CD14-positive monocyte (primary cell): ENCODE measurements around the gene PNKD. TPM values are rescaled to one million over a fixed set of nuclear protein-coding genes. Genes with fewer than 3 reads are reported as not detected.
"Not testable (repeated sequence)": the region's sequence is repeated elsewhere in the genome, so short reads cannot be mapped to it uniquely, and the experiment has no call there.

ENCODE experiments used
- DNase-seq, 3 donors: peaks; one replicate each; pipeline ENCODE4 v3.0.0-alpha.2; 2011 to 2022
- H2AFZ ChIP-seq: 2 replicates; pipeline ENCODE4 v1.6.0; 2012; ENCODE audit warnings: mild to moderate bottlenecking, low read depth, low read length, inconsistent platforms; ENCODE audit not compliant: insufficient read depth, poor library complexity, severe bottlenecking
- H3K27ac ChIP-seq, 2 donors: 1 replicate in 1 of 2; 2 replicates in 1 of 2; pipeline ENCODE4 v1.5.1; 2012 to 2013; ENCODE audit warnings: low read length in 2 of 2, control low read depth in 1 of 2, inconsistent platforms in 1 of 2, low read depth in 1 of 2, mild to moderate bottlenecking in 1 of 2
- H3K27me3 ChIP-seq, 2 donors: one replicate each; pipeline versions ENCODE4 v1.6.0 to v1.6.1; 2011 to 2013; ENCODE audit warnings: low read length in 2 of 2; ENCODE audit not compliant: control insufficient read depth in 2 of 2, insufficient read depth in 2 of 2
- H3K36me3 ChIP-seq, 2 donors: replicated peaks in 1 of 2; 1 replicate in 1 of 2; 2 replicates in 1 of 2; pipeline versions ENCODE4 v1.5.1 to v1.6.1; 2012 to 2013; ENCODE audit warnings: low read length in 2 of 2, control low read depth in 1 of 2, inconsistent platforms in 1 of 2, mild to moderate bottlenecking in 1 of 2; ENCODE audit not compliant: insufficient read depth in 2 of 2, control insufficient read depth in 1 of 2
- H3K4me1 ChIP-seq, 2 donors: 1 replicate in 1 of 2; 2 replicates in 1 of 2; pipeline versions ENCODE4 v1.5.1 to v1.6.1; 2012 to 2013; ENCODE audit warnings: low read length in 2 of 2, control low read depth in 1 of 2, inconsistent platforms in 1 of 2, mild to moderate bottlenecking in 1 of 2, moderate library complexity in 1 of 2; ENCODE audit not compliant: insufficient read depth in 2 of 2, control insufficient read depth in 1 of 2
- H3K4me2 ChIP-seq: replicated peaks from 2 replicates; pipeline ENCODE3; 2012; ENCODE audit warnings: low read length, moderate library complexity, mild to moderate bottlenecking; ENCODE audit not compliant: poor library complexity, severe bottlenecking; ENCODE audit errors: extremely low read depth
- H3K4me3 ChIP-seq, 3 experiments: fragments of 200-600 bp in 1 of 3; sonication (generic) in 1 of 3; replicated peaks in 1 of 3; 1 replicate in 2 of 3; 2 replicates in 1 of 3; pipeline ENCODE4 v1.5.1; 2011 to 2013; ENCODE audit warnings: low read length in 3 of 3, mild to moderate bottlenecking in 3 of 3, control low read depth in 2 of 3, low read depth in 2 of 3, inconsistent platforms in 1 of 3, moderate library complexity in 1 of 3
- H3K79me2 ChIP-seq: 2 replicates; pipeline ENCODE4 v1.6.0; 2012; ENCODE audit warnings: mild to moderate bottlenecking, control low read depth, inconsistent platforms, low read length, moderate library complexity; ENCODE audit not compliant: insufficient read depth
- H3K9ac ChIP-seq: 2 replicates; pipeline ENCODE4 v1.6.0; 2017; ENCODE audit warnings: low read length, mild to moderate bottlenecking; ENCODE audit not compliant: insufficient read depth, poor library complexity, severe bottlenecking
- H3K9me3 ChIP-seq, 2 donors: replicated peaks in 1 of 2; 1 replicate in 1 of 2; 2 replicates in 1 of 2; pipeline versions ENCODE4 v1.5.1 to v1.6.1; 2012 to 2013; ENCODE audit warnings: low read length in 2 of 2, control low read depth in 1 of 2; ENCODE audit not compliant: control insufficient read depth in 1 of 2, insufficient read depth in 1 of 2
- H4K20me1 ChIP-seq: 2 replicates; pipeline ENCODE4 v1.6.0; 2012; ENCODE audit warnings: mild to moderate bottlenecking, low read length, control low read depth, moderate library complexity; ENCODE audit not compliant: insufficient read depth
- H3K27ac Mint-ChIP-seq, 7 donors: one replicate each; pipeline ENCODE4 v1.8.0; 2020; ENCODE audit warnings: mild to moderate bottlenecking in 7 of 7, mixed read lengths in 7 of 7, moderate library complexity in 6 of 7, inconsistent platforms in 2 of 7
- H3K27me3 Mint-ChIP-seq, 3 donors: one replicate each; pipeline ENCODE4 v1.8.0; 2021 to 2022; ENCODE audit warnings: low read depth in 3 of 3, mild to moderate bottlenecking in 3 of 3, mixed read lengths in 3 of 3, moderate library complexity in 3 of 3, inconsistent platforms in 1 of 3
- H3K36me3 Mint-ChIP-seq, 2 donors: one replicate each; pipeline ENCODE4 v1.8.0; 2020; ENCODE audit warnings: mixed read lengths in 2 of 2, inconsistent platforms in 1 of 2, mild to moderate bottlenecking in 1 of 2
- H3K4me1 Mint-ChIP-seq: one replicate; pipeline ENCODE4 v1.8.0; 2020; ENCODE audit warnings: mild to moderate bottlenecking, mixed read lengths
- H3K4me3 Mint-ChIP-seq, 2 donors: one replicate each; pipeline ENCODE4 v1.8.0; 2020; ENCODE audit warnings: mild to moderate bottlenecking in 2 of 2, mixed read lengths in 2 of 2, moderate library complexity in 1 of 2
- H3K9me3 Mint-ChIP-seq, 7 donors: one replicate each; pipeline ENCODE4 v1.8.0; 2020 to 2022; ENCODE audit warnings: mixed read lengths in 7 of 7, mild to moderate bottlenecking in 6 of 7, moderate library complexity in 6 of 7, inconsistent platforms in 2 of 7
- WGBS: methylation state at CpG from one replicate; pipeline ENCODE4 v1.1.5; 2013; ENCODE audit warnings: missing lambda C conversion rate; ENCODE audit not compliant: insufficient coverage; 5-methylcytosine and 5-hydroxymethylcytosine counted together
- intact Hi-C, 2 donors: fragments of 100-400 bp; cut with micrococcal nuclease; formaldehyde crosslinking; loops; one replicate each; pipeline versions ENCODE4 v1.15.0 to v1.15.1; 2023
- polyA plus RNA-seq, 3 donors: library from polyadenylated mRNA; depleted of rRNA in 1 of 3; unstranded in 2 of 3; stranded (reverse) in 1 of 3; fragments of 300-500 nt in 2 of 3; fragments of >200 nt in 1 of 3; fragmentation: Illumina TruSeq in 2 of 3; gene quantifications; 1 replicate in 2 of 3; 2 replicates in 1 of 3; pipeline ENCODE4 v1.2.3, GENCODE V29; 2012 to 2021
- TF ChIP-seq, protein P1 (sequence below): fragments of 200-600 bp; IDR thresholded peaks from one replicate; pipeline ENCODE4 v1.8.0; 2022; ENCODE audit warnings: antibody characterized with exemption, mild to moderate bottlenecking

Gene PNKD
- polyA plus RNA-seq, 3 donors, result 79.8 to 92.0 (median 88.2) TPM

DNA sequence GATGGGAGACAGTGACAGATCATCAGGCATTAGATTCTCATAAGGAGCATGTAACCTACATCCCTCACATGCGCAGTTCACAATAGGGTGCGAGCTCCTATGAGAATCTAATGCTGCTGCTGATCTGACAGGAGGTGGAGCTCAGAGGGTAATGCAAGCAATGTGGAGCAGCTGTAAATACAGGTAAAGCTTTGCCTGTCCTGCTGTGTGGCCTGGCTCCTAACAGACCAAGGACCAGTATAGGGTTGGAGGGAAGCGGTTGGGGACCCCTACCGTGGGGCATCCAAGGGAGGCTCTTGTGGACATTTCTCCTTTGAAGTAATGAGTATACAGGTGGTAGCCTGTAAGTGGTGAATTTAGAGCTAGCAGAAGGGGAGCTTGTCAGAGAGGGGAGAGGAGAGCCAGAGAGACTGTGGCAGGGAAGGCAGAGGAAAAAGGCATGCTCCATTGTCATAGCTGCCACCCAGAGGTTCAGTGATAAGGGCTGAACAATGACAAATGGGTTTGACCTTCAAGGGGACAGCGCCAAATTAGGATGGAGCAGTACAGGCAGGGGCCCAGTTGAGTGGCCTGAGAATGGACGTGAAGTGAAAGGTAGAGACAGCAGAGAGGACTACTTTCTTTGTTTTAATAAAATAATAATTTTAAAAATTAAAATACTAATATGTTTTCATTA lies 37.2 kb downstream of the PNKD start:
- Histone ChIP-seq H4K20me1 (no peaks in the 10 kb centered on the region), H3K4me1 (peaks cover 19 to 32% of the 10 kb centered on the region in 2 donors), H3K9ac (no peak overlapping the region), H3K27me3 (no peaks in the 10 kb centered on the region), H3K36me3 (no peaks in the 10 kb centered on the region), H3K9me3 (no peaks in the 10 kb centered on the region), H3K4me3 (no peak overlapping the region), H3K27ac (no peak overlapping the region), H3K79me2 (no peaks in the 10 kb centered on the region), H3K4me2 (no peak overlapping the region), H2AFZ (no peak overlapping the region)
- H3K4me3 Mint-ChIP-seq, result no peak overlapping the region
- H3K27me3 Mint-ChIP-seq, result peaks cover 0 to 1% (median 0%) of the 10 kb centered on the region in 3 donors
- 98% methylated on average over 4 of the region's 6 CpGs for WGBS
- peaks cover 33% of the 10 kb centered on the region for H3K4me1 Mint-ChIP-seq
- H3K36me3 Mint-ChIP-seq, result no peaks in the 10 kb centered on the region
- H3K27ac Mint-ChIP-seq, result peak overlapping the region in 2 of 7 donors; percentile 15 to 35
- peaks cover 0 to 4% (median 0%) of the 10 kb centered on the region in 7 donors for H3K9me3 Mint-ChIP-seq
- TF ChIP-seq, protein P1, sequence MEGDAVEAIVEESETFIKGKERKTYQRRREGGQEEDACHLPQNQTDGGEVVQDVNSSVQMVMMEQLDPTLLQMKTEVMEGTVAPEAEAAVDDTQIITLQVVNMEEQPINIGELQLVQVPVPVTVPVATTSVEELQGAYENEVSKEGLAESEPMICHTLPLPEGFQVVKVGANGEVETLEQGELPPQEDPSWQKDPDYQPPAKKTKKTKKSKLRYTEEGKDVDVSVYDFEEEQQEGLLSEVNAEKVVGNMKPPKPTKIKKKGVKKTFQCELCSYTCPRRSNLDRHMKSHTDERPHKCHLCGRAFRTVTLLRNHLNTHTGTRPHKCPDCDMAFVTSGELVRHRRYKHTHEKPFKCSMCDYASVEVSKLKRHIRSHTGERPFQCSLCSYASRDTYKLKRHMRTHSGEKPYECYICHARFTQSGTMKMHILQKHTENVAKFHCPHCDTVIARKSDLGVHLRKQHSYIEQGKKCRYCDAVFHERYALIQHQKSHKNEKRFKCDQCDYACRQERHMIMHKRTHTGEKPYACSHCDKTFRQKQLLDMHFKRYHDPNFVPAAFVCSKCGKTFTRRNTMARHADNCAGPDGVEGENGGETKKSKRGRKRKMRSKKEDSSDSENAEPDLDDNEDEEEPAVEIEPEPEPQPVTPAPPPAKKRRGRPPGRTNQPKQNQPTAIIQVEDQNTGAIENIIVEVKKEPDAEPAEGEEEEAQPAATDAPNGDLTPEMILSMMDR, result no peak
- DNase-seq, result no peak
- intact Hi-C loops, result loop anchor here in 1 of 2 donors (2.0 kb wide), 1 partner anchor 15 kb away; no protein-coding TSS in a partner anchor

DNA sequence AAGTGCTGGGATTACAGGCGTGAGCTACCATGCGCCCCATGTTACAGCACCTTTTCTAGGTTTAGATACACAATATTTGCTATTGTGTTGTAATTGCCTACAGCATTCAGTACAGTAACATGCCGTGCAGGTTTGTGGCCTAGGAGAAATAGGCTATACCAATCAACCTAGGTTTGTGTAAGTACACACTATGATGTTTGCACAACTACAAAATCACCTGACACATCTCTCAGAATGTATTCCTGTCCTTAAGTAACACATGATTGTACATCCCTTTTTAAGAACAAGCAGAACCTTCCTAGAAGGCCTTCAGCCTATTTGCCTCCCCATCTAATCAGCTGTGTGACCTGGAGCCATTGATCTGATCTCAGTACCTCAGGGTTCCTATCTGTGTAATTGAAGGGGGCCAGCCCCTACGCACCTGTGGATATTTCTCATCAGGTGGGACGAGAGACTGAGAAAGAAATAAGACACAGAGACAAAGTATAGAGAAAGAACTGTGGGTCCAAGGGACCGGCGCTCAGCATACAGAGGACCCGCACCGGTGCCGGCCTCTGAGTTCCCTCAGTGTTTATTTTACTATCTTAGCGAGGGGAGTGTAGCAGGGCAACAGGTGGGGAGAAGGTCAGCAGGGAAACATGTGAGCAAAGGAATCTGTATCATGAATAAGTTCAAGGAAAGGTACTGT lies 40.7 kb downstream of the PNKD start:
- WGBS, result 87% methylated on average over 3 of the region's 11 CpGs
- no peak overlapping the region for H2AFZ ChIP-seq

DNA sequence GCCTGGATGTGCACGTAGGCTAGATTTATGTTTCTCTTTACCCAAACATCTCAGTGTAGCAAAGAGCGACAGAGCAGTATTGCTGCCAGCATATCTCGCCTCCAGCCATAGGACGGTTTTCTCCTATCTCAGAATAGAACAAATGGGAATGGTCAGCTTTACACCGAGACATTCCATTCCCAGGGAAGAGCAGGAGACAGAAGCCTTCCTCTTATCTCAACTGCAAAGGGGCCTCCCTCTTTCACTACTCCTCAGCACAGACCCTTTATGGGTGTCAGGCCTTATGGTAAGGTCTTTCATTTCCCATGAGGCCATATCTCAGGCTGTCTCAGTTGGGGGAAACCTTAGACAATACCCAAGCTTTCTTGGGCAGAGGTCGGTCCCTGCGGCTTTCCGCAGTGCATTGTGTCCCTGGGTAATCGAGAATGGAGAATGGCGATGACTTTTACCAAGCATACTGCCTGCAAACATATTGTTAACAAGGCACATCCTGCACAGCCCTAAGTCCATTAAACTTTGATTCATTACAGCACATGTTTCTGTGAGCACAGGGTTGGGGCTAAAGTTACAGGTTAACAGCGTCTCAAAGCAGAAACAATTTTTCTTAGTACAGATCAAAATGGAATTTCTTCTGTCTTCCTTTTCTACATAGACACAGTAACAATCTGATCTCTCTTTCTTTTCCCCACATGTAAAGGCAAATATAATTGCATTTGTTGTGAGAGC lies 41.4 kb downstream of the PNKD start:
- H3K36me3 ChIP-seq, H3K4me3 Mint-ChIP-seq, H2AFZ ChIP-seq, H3K9me3 ChIP-seq, H3K27me3 Mint-ChIP-seq, H4K20me1 ChIP-seq, H3K27ac ChIP-seq, H3K4me2 ChIP-seq, H3K79me2 ChIP-seq, H3K4me3 ChIP-seq, intact Hi-C loops, H3K27me3 ChIP-seq, H3K9ac ChIP-seq, DNase-seq, H3K36me3 Mint-ChIP-seq, H3K9me3 Mint-ChIP-seq: not testable (repeated sequence)
- H3K4me1 ChIP-seq, result peaks cover 54 to 71% of the 10 kb centered on the region in 2 donors
- WGBS, result 100% methylated on average over 1 of the region's 11 CpGs
- Mint-ChIP-seq H3K4me1 (peaks cover 62% of the 10 kb centered on the region), H3K27ac (peak overlapping the region in 2 of 7 donors; percentile 48 to 88)

More for the DNA sequence above, 40.7 kb downstream of the PNKD start:
- Histone ChIP-seq H3K79me2 (no peaks in the 10 kb centered on the region), H3K4me2 (no peak overlapping the region), H3K27me3 (no peaks in the 10 kb centered on the region), H3K4me3 (no peak overlapping the region), H3K36me3 (no peaks in the 10 kb centered on the region), H3K27ac (no peak overlapping the region), H4K20me1 (no peaks in the 10 kb centered on the region), H3K4me1 (peaks cover 47 to 64% of the 10 kb centered on the region in 2 donors), H3K9me3 (no peaks in the 10 kb centered on the region), H3K9ac (no peak overlapping the region)
- Mint-ChIP-seq H3K27ac (peak overlapping the region in 5 of 7 donors; percentile 0 to 88 (median 64)), H3K27me3 (peaks cover 0 to 1% (median 0%) of the 10 kb centered on the region in 3 donors), H3K4me1 (peaks cover 57% of the 10 kb centered on the region), H3K9me3 (peaks cover 0 to 4% (median 0%) of the 10 kb centered on the region in 7 donors), H3K4me3 (no peak overlapping the region), H3K36me3 (no peaks in the 10 kb centered on the region)
- peak in 1 of 3 donors; percentile 45 for DNase-seq
- intact Hi-C loops, result no loop called here
- TF ChIP-seq, protein P1, result no peak
